GM18526 (cell line): Measurements from ENCODE around the gene GLCCI1.

Experiments
- POLR2A ChIP-seq: IDR thresholded peaks from 3 replicates; pipeline ENCODE4 v1.6.1; 2011; ENCODE audit not compliant: insufficient read length; ENCODE audit errors: extremely low read depth

GLCCI1 gene

GRCh38 chr7:8003077-8003476 lies 34.5 kb downstream of the GLCCI1 start:
- no peak for TF ChIP-seq POLR2A

- no peak for TF ChIP-seq POLR2A
Measured at GRCh38 chr7:8005279-8005678, 36.7 kb downstream of the GLCCI1 start.

DNA sequence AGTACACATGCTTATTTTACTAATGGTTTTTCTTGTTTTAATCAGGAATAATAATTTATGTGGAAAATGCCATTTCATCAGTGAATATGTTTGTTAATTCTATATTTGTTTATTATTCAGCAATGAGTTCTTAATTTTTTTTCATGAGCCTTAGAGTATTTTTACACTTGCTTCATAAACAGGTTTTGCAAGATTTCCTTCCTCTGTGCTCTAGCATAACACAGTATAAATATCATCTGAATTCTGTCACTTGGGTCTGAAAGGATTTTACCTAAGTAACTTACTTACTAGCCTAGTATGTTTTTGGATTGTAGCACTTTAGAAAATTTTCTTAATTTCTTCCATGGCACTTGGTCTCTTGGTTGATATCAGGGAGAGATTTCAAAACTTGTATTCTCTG lies 45.8 kb downstream of the GLCCI1 start:
- TF ChIP-seq POLR2A, result no peak

- no peak for TF ChIP-seq POLR2A
Measured at GRCh38 chr7:8015100-8015745, 46.6 kb downstream of the GLCCI1 start.

DNA sequence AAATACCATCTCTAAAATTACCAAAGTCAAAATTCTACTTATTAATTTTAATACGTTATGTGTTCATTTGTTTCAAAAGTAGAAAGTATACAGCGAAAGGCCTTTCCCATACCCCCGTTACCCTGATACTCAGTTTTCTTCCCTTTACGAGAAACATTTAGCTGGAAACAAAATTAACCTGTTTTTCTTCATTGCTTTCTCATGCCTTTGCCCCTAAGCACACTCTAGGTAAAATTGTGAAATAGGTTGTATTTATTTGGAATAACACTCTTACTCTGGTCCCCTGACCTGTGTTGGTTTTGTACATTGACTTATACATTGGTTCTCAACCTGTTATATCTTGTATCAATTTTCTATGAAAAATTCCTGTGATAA lies 47.1 kb downstream of the GLCCI1 start:
- no peak for TF ChIP-seq POLR2A

DNA sequence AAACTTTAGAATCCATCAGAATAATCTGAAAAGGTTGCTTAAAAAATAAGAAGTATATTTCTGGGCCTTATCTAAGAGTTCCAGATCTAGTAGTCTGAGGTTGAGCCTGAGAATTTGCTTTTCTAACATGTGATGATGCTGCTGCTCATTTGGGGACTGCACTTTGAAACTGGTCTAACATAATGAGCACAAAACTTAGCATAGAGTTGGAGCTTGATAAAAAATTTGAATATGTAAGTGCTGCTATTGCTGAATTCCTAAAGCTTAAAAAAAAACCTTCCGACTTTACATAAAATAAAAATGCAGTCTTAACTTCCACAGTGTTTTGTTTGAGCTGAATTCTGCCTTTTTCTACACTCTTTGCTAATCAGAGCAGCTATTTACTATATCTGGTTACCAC lies 48.8 kb downstream of the GLCCI1 start:
- no peak for TF ChIP-seq POLR2A

DNA sequence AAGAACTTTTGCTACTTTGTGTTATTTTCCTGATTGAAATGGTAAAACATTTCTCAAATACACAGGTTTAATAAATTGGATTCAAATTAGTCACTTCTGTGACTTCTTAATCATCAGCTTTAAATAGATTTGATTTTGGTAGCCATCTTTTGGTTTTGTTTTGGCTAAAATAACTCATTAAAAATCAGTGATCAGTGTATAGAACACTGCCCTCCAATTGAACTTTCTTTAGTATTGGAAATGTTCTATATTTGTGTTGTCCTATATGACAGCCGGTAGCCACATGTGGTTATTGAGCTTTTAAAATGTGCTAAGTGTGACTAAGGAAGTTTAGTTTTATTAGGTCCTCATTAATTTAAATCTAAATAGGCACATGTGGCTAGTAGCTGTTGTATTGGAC lies 50.4 kb downstream of the GLCCI1 start:
- no peak for TF ChIP-seq POLR2A

GRCh38 chr7:8022628-8023027 lies 54.0 kb downstream of the GLCCI1 start:
- no peak for TF ChIP-seq POLR2A

DNA sequence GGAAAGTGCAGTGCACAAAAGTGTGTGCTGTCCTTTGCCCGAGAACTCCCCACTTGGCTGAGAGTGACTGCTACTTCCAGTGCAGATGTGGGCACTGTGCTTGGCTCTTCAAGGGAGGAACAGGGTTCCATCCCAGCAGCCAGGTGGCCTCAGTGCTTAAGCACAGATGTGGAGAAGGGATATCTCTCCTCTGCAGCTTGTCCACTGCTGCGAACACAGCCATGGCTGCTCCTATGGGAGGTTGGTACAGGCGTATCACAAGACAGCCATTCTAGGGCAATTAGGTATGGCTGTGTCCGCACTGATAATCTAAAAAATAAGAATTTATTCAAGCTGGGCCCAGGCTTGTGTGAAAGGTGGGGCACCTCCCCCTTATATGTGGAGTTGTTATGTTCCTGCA lies 66.6 kb downstream of the GLCCI1 start:
- no peak for TF ChIP-seq POLR2A

DNA sequence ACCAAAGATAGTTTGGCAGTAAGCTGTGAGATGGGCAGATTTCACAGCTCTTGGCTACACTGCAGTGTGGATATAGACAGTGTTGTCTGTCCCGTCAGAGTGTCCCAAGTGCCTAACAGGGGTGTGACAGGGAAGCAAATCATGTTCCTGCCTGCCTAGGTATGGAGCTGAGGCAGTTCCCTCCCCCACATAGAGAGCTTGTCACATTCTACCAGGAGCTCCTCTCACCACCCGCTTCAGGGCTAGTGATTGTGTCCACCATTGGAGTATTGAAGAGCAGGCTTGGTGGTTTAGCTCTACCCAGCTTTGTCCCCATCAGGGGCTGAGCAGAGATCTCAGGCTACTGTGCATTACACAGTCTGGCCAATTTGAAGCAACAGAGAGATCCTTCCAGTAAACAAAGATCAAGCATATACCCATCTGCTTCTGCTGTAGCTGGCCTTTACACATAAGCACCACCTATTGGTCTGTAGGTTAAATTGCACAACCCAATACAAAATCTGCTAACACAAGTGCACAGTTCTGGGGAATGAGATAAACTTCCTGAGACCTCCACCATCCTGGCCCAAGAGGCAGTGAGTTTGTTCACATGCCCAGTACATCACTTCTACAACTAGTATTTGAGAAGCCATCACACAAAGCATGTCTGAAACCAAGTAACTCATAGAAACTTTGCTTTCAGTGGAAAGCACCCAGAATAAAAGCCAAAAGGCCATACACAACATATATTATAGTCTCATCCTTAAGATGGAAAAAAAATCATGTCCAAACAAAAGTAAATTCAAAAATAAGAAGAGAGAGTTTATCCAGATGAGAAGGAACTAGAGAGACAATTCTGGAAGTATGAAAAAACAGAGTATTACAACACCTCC lies 67.3 kb downstream of the GLCCI1 start:
- TF ChIP-seq POLR2A, result no peak

- no peak for TF ChIP-seq POLR2A
Measured at GRCh38 chr7:8037151-8037550, 68.6 kb downstream of the GLCCI1 start.

DNA sequence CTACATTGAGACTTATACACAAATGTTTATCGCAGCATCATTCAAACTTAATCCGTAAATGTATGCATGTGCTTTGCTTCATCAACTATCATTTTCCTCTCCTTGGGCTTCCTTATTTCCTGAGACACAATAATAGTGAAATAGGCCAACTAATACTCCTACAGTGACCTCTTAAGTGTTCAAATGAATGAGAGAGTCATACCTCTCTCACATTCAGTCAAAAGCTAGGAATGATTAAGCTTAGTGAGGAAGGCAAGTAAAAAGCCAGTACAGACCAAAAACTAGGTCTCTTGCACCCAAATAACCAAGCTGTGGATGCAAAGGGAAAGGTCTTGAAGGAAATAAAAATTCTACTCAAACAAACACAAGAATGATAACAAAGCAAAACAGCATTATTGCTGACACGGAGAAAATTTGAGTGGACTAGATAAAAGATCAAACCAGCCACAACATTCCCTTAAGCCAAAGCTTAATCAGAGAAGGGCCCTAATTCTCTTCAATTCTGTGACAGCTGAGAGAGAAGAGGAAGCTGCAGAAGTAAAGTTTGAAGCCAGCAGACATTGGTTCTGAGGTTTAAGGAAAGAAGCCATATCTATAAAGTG lies 72.3 kb downstream of the GLCCI1 start:
- TF ChIP-seq POLR2A, result no peak

DNA sequence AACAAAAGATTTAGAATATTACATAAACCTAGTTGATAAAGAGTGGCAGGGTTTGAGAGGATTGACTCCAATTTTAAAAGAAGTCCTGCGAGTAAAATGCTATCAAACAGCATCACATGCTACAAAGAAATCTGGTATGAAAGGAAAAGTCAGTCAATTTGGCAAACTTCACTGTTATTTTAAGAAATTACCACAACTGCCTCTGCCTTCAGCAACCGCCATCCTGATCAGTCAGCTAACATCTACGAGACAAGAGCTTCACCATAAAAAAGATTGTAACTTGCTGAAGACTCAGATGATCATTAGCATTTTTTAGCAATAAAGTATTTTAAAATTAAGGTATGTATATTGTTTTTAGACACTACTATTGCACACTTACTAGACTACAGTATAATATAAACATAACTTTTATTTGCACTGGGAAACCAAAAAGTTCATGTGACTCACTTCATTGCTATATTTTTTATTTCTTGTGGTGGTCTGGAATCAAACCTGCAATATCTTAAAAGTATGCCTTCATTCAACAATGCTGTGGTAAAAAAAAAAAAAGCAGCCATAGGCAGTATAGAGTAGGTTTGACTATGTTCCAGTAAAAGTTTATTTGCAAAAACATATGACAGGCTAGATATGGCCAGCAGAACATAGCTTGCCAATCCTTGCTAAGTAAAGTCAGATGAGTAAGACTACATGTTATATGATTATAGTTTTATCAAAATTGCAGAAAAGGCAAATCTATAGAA lies 74.4 kb downstream of the GLCCI1 start:
- TF ChIP-seq POLR2A, result no peak

DNA sequence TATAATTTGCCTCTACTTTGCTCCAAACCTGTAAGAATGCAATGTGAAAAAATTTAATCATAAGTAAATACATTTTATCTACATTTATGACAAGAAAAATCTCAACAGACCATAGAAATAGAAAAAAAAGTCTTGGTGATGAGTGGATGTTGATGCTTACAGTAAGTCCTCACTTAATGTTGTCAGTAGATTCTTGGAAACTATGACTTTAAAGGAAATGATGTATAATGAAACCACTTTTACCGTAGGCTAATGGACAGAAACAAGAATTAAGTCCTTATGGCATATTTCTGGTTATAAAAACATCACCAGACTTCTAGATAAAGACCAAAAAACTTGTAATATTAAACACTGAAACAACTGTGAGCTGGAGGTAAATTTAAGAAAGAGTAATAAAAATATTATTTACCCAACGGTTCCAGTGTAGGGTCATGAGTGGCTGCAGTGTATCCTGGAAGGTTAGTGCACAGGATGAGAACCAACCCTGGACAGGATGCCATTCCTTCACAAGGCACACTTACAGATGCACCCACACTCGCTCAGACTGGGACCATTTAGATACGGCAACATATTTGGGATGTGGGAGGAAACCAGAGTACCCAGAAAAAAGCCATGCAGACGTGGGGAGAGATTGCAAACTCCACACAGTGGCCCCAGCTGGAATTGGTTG lies 76.3 kb downstream of the GLCCI1 start:
- TF ChIP-seq POLR2A, result no peak

GRCh38 chr7:8051373-8051772 lies 82.8 kb downstream of the GLCCI1 start:
- no peak for TF ChIP-seq POLR2A
